22Rv1 (cell line): Measurements from ENCODE around the gene HIVEP3.

ENCODE experiments used
- ZFX ChIP-seq: fragments of 450-650 bp; IDR thresholded peaks from 2 replicates; pipeline ENCODE4 v1.6.1; 2017; ENCODE audit warnings: antibody characterized with exemption, borderline replicate concordance
- TF ChIP-seq, protein P1 (sequence below): fragments of 450-650 bp; IDR thresholded peaks from 2 replicates; pipeline ENCODE4 v1.5.1; 2017; ENCODE audit warnings: mild to moderate bottlenecking

DNA sequence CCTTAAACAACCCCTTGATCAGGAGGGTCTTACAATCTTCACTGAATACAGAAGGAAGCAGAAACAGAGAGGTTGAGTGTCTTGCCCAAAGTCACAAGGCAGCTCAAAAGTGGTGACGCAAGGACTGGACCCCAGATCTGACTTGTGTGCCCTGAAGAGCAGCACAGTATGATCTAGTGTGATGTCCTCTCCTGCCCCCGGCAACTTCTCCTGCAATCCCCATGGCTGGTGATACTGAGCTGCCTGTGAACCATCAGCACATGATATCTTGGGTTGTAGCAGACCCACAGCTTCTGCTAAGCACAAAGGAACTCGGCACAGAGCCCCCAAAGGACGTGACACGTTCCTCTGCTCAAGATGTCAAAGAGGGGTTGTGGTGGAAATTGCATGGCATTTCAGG lies 383.0 kb downstream of the HIVEP3 start:
- TF ChIP-seq, protein P1, sequence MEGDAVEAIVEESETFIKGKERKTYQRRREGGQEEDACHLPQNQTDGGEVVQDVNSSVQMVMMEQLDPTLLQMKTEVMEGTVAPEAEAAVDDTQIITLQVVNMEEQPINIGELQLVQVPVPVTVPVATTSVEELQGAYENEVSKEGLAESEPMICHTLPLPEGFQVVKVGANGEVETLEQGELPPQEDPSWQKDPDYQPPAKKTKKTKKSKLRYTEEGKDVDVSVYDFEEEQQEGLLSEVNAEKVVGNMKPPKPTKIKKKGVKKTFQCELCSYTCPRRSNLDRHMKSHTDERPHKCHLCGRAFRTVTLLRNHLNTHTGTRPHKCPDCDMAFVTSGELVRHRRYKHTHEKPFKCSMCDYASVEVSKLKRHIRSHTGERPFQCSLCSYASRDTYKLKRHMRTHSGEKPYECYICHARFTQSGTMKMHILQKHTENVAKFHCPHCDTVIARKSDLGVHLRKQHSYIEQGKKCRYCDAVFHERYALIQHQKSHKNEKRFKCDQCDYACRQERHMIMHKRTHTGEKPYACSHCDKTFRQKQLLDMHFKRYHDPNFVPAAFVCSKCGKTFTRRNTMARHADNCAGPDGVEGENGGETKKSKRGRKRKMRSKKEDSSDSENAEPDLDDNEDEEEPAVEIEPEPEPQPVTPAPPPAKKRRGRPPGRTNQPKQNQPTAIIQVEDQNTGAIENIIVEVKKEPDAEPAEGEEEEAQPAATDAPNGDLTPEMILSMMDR, result no peak
- no peak for TF ChIP-seq ZFX
